Fibroblast of mammary gland (primary cell): ENCODE data around the gene GCC1.

Experiments used
- DNase-seq: peaks from one replicate; pipeline ENCODE4 v3.0.0-alpha.2; 2010; ENCODE audit warnings: low read depth
- H3K4me3 ChIP-seq: 2 replicates; pipeline ENCODE4 v1.5.1; 2011; ENCODE audit warnings: low read depth, mild to moderate bottlenecking, low read length, moderate library complexity; ENCODE audit not compliant: control insufficient read depth
- TF ChIP-seq, protein P1 (sequence below): conservative IDR thresholded peaks from 2 replicates; pipeline ENCODE4 v1.5.1; 2011; ENCODE audit warnings: low read depth, low read length, inconsistent platforms; ENCODE audit not compliant: control insufficient read depth, insufficient read depth

The GCC1 gene

DNA sequence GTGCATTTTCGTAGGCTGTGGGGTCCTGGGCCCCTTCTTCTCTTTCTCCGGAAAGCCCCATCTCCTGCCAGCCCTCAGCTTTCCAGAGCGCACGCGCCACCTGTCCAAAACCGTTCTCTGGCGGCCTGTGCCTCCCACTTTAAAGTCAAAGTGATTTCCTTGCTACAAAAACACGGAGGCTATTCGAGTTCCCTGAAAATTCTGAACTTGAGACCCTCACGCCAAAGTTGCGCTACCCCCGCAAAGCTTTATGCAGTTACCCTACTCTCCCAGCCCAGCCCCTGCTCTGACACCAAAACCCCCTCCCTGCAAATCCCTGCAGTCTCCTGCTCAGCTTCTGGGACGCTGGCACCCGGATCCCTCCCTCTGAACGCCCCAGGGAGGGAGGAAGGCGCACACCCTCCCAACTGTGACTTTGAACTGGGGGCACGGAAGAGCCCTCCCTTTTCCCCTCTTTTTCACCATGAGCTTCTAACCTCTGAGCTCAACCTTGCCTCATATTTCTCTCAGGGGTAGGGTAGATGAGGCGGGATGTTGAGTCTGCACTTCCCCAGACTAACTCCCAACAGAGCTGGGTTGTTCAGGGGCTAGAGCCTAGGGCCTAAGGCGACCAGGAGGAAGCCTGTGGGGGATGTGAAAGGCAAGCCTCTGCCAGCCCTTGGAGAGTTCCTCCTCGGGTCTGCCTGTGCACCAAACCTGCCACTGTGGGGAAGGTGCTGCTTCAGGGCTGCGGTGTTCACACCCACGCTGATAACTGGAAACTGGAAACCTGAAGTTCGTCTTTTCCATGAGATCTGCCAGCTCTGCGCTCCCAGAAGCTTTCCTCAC is 35.2 kb upstream of the GCC1 start:
- no peak for DNase-seq
- TF ChIP-seq, protein P1, sequence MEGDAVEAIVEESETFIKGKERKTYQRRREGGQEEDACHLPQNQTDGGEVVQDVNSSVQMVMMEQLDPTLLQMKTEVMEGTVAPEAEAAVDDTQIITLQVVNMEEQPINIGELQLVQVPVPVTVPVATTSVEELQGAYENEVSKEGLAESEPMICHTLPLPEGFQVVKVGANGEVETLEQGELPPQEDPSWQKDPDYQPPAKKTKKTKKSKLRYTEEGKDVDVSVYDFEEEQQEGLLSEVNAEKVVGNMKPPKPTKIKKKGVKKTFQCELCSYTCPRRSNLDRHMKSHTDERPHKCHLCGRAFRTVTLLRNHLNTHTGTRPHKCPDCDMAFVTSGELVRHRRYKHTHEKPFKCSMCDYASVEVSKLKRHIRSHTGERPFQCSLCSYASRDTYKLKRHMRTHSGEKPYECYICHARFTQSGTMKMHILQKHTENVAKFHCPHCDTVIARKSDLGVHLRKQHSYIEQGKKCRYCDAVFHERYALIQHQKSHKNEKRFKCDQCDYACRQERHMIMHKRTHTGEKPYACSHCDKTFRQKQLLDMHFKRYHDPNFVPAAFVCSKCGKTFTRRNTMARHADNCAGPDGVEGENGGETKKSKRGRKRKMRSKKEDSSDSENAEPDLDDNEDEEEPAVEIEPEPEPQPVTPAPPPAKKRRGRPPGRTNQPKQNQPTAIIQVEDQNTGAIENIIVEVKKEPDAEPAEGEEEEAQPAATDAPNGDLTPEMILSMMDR: no peak
- no peak overlapping the region for H3K4me3 ChIP-seq

DNA sequence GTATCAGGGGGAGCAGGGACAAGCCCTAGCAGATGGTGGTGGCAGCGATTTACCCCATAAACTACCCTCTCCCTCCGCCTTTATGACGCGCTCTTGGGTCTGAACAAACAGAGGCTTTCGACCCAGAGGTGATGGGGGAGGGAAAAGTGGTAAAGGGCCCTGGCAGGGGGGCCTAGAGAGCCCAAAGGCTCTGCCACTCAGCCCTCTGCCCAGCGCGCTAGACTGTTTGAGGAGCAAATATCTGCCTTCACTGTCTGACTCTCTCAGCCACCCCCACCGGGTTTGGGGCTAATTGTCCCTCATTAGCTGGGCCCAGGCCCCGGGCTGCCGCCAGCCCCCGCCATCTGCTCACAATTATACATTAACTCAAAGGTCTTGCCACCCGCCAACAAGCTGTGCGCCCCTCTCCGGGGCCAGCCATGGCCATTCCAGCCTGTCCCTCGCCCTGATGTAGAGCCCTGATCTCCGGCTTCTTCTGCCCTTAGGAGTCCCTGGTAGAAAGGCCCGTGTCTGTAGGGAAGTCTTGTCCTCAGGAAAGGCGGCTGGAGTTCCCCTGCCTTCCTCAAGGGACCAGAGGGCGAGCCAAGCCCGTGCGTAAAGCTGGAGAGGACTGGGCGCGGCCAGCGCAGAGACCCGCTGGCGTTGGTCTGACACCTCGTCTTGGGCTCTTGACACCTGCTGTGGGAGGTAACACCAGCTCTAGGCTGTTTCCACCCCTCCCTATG is 34.4 kb upstream of the GCC1 start:
- no peak overlapping the region for H3K4me3 ChIP-seq
- TF ChIP-seq, protein P1: no peak
- DNase-seq: no peak

- TF ChIP-seq, protein P1: no peak
- H3K4me3 ChIP-seq: no peak overlapping the region
- no peak for DNase-seq
Measured at GRCh38 chr7:127618775-127619174, 33.4 kb upstream of the GCC1 start.

- no peak within 1 kb of the TSS for H3K4me3 ChIP-seq
- TF ChIP-seq, protein P1: no peak
- no peak for DNase-seq
Measured at GRCh38 chr7:127618042-127618441, 32.6 kb upstream of the GCC1 start, which contains the start of gene PAX4. PAX4 (minus strand) TSS chr7:127618142; CDS start chr7:127615928, 2,214 bp downstream.

- TF ChIP-seq, protein P1: no peak
- no peak overlapping the region for H3K4me3 ChIP-seq
- DNase-seq: no peak
Measured at GRCh38 chr7:127616724-127617123, 31.3 kb upstream of the GCC1 start.

DNA sequence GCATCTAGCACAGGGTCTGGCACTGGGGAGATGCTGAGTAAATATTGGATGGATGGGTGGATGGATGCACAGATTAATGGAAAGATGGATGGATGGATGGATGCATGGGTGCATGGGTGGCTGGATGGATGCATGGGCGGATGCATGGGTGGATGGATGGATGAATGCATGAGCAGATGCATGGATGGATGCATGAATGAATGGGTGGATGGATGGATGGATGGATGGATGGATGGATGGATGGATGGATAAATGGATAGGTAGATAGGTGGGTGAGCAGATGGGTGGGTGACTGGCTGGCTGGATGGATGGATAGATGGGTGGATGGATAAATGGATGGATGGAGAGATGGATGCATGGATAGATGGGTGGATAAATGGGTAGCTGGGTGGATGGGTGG is 26.9 kb upstream of the GCC1 start:
- no peak overlapping the region for H3K4me3 ChIP-seq
- no peak for DNase-seq
- TF ChIP-seq, protein P1: no peak
